Endothelial cell of umbilical vein (primary cell): ENCODE data around the gene CRTAP. TPM values are rescaled to one million over a fixed set of nuclear protein-coding genes. Genes with fewer than 3 reads are reported as not detected.

ENCODE experiments used
- BruUV-seq: library from RNA; stranded (reverse); fragments of 400-500 nt; replicated peaks from 2 replicates; lab custom pipeline; 2021; lab: Mats Ljungman, UMichigan
- CTCF ChIA-PET: fragments of 300-600, 350-600 bp; sonication (Branson Sonifier 250); formaldehyde crosslinking; loops from one replicate; lab custom pipeline; 2021; ENCODE audit warnings: antibody characterized with exemption, inconsistent platforms; lab: Charles Lee
- POLR2A ChIA-PET: fragments of 300-600, 350-600 bp; sonication (Branson Sonifier 250); formaldehyde crosslinking; loops from one replicate; lab custom pipeline; 2021; ENCODE audit warnings: antibody characterized with exemption, inconsistent platforms; lab: Charles Lee
- DNase-seq: peaks from one replicate; pipeline ENCODE4 v3.0.0-alpha.2; 2011; ENCODE audit warnings: low read depth, low spot score
- FAIRE-seq: peaks from 2 replicates; lab custom pipeline; 2011; peaks lifted over from hg19 to GRCh38; lab: Jason Lieb, UNC
- H2AFZ ChIP-seq: 2 replicates; pipeline ENCODE4 v1.6.0; 2012; ENCODE audit warnings: low read depth, low read length, control low read depth, inconsistent platforms
- H3K27ac ChIP-seq: 2 replicates; pipeline ENCODE4 v1.5.1; 2011; ENCODE audit warnings: low read depth, mild to moderate bottlenecking, control low read depth, low read length, moderate library complexity; ENCODE audit not compliant: insufficient read depth
- H3K27me3 ChIP-seq, 2 experiments: 2 replicates each; pipeline versions ENCODE4 v1.6.0 to v1.6.1; 2011; ENCODE audit warnings: low read length in 2 of 2, mixed read lengths in 1 of 2; ENCODE audit not compliant: control insufficient read depth in 2 of 2, insufficient read depth in 2 of 2
- H3K36me3 ChIP-seq, 2 experiments: 2 replicates in 1 of 2; 3 replicates in 1 of 2; pipeline ENCODE4 v1.5.1; 2011; ENCODE audit warnings: low read length in 2 of 2, mild to moderate bottlenecking in 1 of 2, moderate library complexity in 1 of 2; ENCODE audit not compliant: control insufficient read depth in 2 of 2, insufficient read depth in 2 of 2; ENCODE audit errors: extremely low read depth in 1 of 2
- H3K4me1 ChIP-seq: 3 replicates; pipeline ENCODE4 v1.5.1; 2011; ENCODE audit warnings: mild to moderate bottlenecking, low read length; ENCODE audit not compliant: control insufficient read depth, insufficient read depth; ENCODE audit errors: extremely low read depth
- H3K4me2 ChIP-seq: 2 replicates; pipeline ENCODE4 v1.6.1; 2011; ENCODE audit warnings: low read length, control low read depth, mixed read lengths; ENCODE audit not compliant: insufficient read depth
- H3K4me3 ChIP-seq, 3 experiments: fragments of 200-600 bp in 1 of 3; sonication (generic), shearing (Covaris generic) in 1 of 3; replicated peaks in 1 of 3; 2 replicates each; pipeline ENCODE4 v1.5.1; 2011 to 2016; ENCODE audit warnings: control low read depth in 3 of 3, low read length in 3 of 3, mild to moderate bottlenecking in 2 of 3, inconsistent platforms in 1 of 3, low read depth in 1 of 3, moderate library complexity in 1 of 3; ENCODE audit not compliant: insufficient read depth in 1 of 3
- H3K79me2 ChIP-seq: 2 replicates; pipeline ENCODE4 v1.6.0; 2012; ENCODE audit warnings: low read length, inconsistent platforms; ENCODE audit not compliant: control insufficient read depth, insufficient read depth
- H3K9ac ChIP-seq: replicated peaks from 2 replicates; pipeline ENCODE3; 2011; ENCODE audit warnings: low read length, control low read depth; ENCODE audit not compliant: insufficient read depth; ENCODE audit errors: extremely low read depth
- H3K9me1 ChIP-seq: replicated peaks from 3 replicates; pipeline ENCODE4 v1.6.0; 2011; ENCODE audit warnings: mild to moderate bottlenecking, low read length; ENCODE audit not compliant: control insufficient read depth, insufficient read depth; ENCODE audit errors: extremely low read depth
- H3K9me3 ChIP-seq: replicated peaks from 2 replicates; pipeline ENCODE4 v1.5.1; 2012; ENCODE audit warnings: low read length, inconsistent platforms; ENCODE audit not compliant: control insufficient read depth, insufficient read depth
- H4K20me1 ChIP-seq: replicated peaks from 2 replicates; pipeline ENCODE3; 2011; ENCODE audit warnings: mild to moderate bottlenecking, low read length; ENCODE audit not compliant: control insufficient read depth, insufficient read depth; ENCODE audit errors: extremely low read depth
- CTCF ChIP-seq, 2 donors: IDR thresholded peaks; 1 replicate in 1 of 2; 2 replicates in 1 of 2; pipeline ENCODE4 v1.5.1; 2011; ENCODE audit warnings: low read length in 2 of 2, mild to moderate bottlenecking in 2 of 2, moderate library complexity in 2 of 2, control low read depth in 1 of 2, inconsistent platforms in 1 of 2, low read depth in 1 of 2; ENCODE audit not compliant: insufficient read depth in 1 of 2; ENCODE audit errors: extremely low read depth in 1 of 2
- EZH2 ChIP-seq: IDR thresholded peaks from 2 replicates; pipeline ENCODE4 v1.6.1; 2012; ENCODE audit warnings: borderline replicate concordance, low read depth, mild to moderate bottlenecking, moderate library complexity, low read length, inconsistent platforms; ENCODE audit not compliant: severe bottlenecking
- FOS ChIP-seq: IDR thresholded peaks from 2 replicates; pipeline ENCODE4 v1.6.1; 2011; ENCODE audit warnings: mild to moderate bottlenecking, low read length, moderate library complexity, borderline replicate concordance; ENCODE audit not compliant: insufficient read depth
- GATA2 ChIP-seq: IDR thresholded peaks from 2 replicates; pipeline ENCODE4 v1.7.0; 2011; ENCODE audit warnings: low read depth, mild to moderate bottlenecking, moderate library complexity, mixed read lengths, low read length; ENCODE audit not compliant: insufficient read length, insufficient read depth
- JUN ChIP-seq: IDR thresholded peaks from 2 replicates; pipeline ENCODE4 v1.6.1; 2011; ENCODE audit warnings: borderline replicate concordance, low read depth; ENCODE audit not compliant: insufficient read length, insufficient read depth
- MAX ChIP-seq: IDR thresholded peaks from 2 replicates; pipeline ENCODE4 v1.6.1; 2011; ENCODE audit not compliant: insufficient read depth, insufficient read length
- MYC ChIP-seq: IDR thresholded peaks from one replicate; pipeline ENCODE4 v1.6.1; 2011; ENCODE audit warnings: mild to moderate bottlenecking, low read depth, low read length
- POLR2A ChIP-seq: IDR thresholded peaks from 2 replicates; pipeline ENCODE4 v1.6.1; 2012; ENCODE audit warnings: low read depth, mild to moderate bottlenecking, control low read depth, low read length
- POLR2AphosphoS5 ChIP-seq: IDR thresholded peaks from 2 replicates; pipeline ENCODE4 v1.6.1; 2012; ENCODE audit warnings: low read depth, mild to moderate bottlenecking, control low read depth, low read length, moderate library complexity; ENCODE audit not compliant: insufficient read depth
- dilution Hi-C: fragments of 300-500 bp; cut with MboI; formaldehyde crosslinking; loops from one replicate; pipeline ENCODE4 v1.15.0; 2019; ENCODE audit warnings: low sequenced_read_pairs; ENCODE audit not compliant: extremely low pct_ligation_motif_present
- intact Hi-C: fragments of 100-400 bp; cut with micrococcal nuclease; formaldehyde crosslinking; loops from one replicate; pipeline ENCODE4 v1.10.0; 2022
- polyA plus RNA-seq, 4 experiments: library from polyadenylated mRNA; depleted of rRNA in 3 of 4; stranded (reverse) in 3 of 4; unstranded in 1 of 4; fragments of >200 nt; gene quantifications; 2 replicates each; pipeline versions ENCODE4 v1.2.1 to v1.2.3, GENCODE V29; 2011 to 2012; ENCODE audit warnings: missing spikeins in 1 of 4
- total RNA-seq: library from RNA; stranded (reverse); gene quantifications from 2 replicates; pipeline ENCODE4 v1.2.3, GENCODE V29; 2021

Gene CRTAP
- total and polyA plus RNA-seq, 2 donors (not counting 3 experiments of a cell fraction or from before 2014, with no cell fraction given), result 204 to 213 TPM

GRCh38 chr3:33174711-33175414 is 61.0 kb downstream of the CRTAP start:
- Histone ChIP-seq H3K4me2 (no peak overlapping the region), H3K9me3 (no peaks in the 10 kb centered on the region), H2AFZ (no peak overlapping the region), H3K4me3 (no peak overlapping the region), H4K20me1 (no peaks in the 10 kb centered on the region), H3K9me1 (no peaks in the 10 kb centered on the region), H3K4me1 (no peaks in the 10 kb centered on the region), H3K27ac (no peak overlapping the region), H3K27me3 (no peaks in the 10 kb centered on the region), H3K36me3 (peaks cover 0 to 1% of the 10 kb centered on the region in 2 experiments), H3K79me2 (no peaks in the 10 kb centered on the region), H3K9ac (no peak overlapping the region)
- TF ChIP-seq MYC, result no peak
- no peak for TF ChIP-seq FOS
- no peak for TF ChIP-seq POLR2A
- TF ChIP-seq EZH2, result no peak
- no peak for TF ChIP-seq JUN
- TF ChIP-seq GATA2, result no peak
- no peak for TF ChIP-seq POLR2AphosphoS5
- no peak for TF ChIP-seq MAX
- TF ChIP-seq CTCF (IDR thresholded peaks at IDR 0.05; ENCODE audit: extremely low read depth in 1 of 2, insufficient read depth in 1 of 2, low read depth in 1 of 2, low read length in 2 of 2), result no peak
- intact Hi-C loops, result no loop called here
- BruUV-seq, result no TSS peak
- DNase-seq (no peak), FAIRE-seq (no peak)
- ChIA-PET CTCF (interaction anchor here (1.0 kb wide), 1 partner anchor 10 kb away, joined by 3 read pairs; no protein-coding TSS in a partner anchor), POLR2A (no interaction called here)
- dilution Hi-C loops, result no loop called here
